Measurements from ENCODE around the gene EFNB1.

- TF ChIP-seq, protein P1, sequence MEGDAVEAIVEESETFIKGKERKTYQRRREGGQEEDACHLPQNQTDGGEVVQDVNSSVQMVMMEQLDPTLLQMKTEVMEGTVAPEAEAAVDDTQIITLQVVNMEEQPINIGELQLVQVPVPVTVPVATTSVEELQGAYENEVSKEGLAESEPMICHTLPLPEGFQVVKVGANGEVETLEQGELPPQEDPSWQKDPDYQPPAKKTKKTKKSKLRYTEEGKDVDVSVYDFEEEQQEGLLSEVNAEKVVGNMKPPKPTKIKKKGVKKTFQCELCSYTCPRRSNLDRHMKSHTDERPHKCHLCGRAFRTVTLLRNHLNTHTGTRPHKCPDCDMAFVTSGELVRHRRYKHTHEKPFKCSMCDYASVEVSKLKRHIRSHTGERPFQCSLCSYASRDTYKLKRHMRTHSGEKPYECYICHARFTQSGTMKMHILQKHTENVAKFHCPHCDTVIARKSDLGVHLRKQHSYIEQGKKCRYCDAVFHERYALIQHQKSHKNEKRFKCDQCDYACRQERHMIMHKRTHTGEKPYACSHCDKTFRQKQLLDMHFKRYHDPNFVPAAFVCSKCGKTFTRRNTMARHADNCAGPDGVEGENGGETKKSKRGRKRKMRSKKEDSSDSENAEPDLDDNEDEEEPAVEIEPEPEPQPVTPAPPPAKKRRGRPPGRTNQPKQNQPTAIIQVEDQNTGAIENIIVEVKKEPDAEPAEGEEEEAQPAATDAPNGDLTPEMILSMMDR (conservative IDR thresholded peaks at IDR 0.05) = no peak
- no peak for TF ChIP-seq EZH2 (IDR thresholded peaks at IDR 0.05; ENCODE audit: low read depth)
Measured at GRCh38 chrX:68868902-68869800, 40.3 kb downstream of the EFNB1 start.
